A549 (cell line): Measurements from ENCODE around the gene RYR3. TPM values are rescaled to one million over a fixed set of nuclear protein-coding genes. Genes with fewer than 3 reads are reported as not detected.

Experiments used
- ATAC-seq, 2 experiments: fragments of 200-7000 bp in 1 of 2; fragments of >200 bp in 1 of 2; cut with Nextera tagmentation in 1 of 2; cut with Tn5 transposase in 1 of 2; 3 replicates each; pipeline versions ENCODE4 v1.8.0 to v1.9.1; 2018 to 2020; ENCODE audit warnings: mild to moderate bottlenecking in 1 of 2, moderate library complexity in 1 of 2
- CTCF ChIA-PET: fragments of 300-600 bp; sonication (Branson Sonifier 250); formaldehyde crosslinking; extraction: SDS; loops from one replicate; lab custom pipeline; 2021; ENCODE audit warnings: antibody characterized with exemption, inconsistent platforms; lab: Yijun Ruan, JAX
- POLR2A ChIA-PET: fragments of 350-600 bp; formaldehyde crosslinking; extraction: SDS; loops from one replicate; lab custom pipeline; 2021; ENCODE audit warnings: antibody characterized with exemption, inconsistent platforms; lab: Yijun Ruan, JAX
- DNase-seq, 2 experiments: peaks; one replicate each; pipeline versions ENCODE4 v3.0.0 to v3.0.0-alpha.2; 2011 to 2016; ENCODE audit warnings: low read depth in 1 of 2, low spot score in 1 of 2
- FAIRE-seq: peaks from 2 replicates; lab custom pipeline; 2011; peaks lifted over from hg19 to GRCh38; lab: Jason Lieb, UNC
- H3K27ac ChIP-seq, 2 experiments: fragments of >200 bp; sonication (Bioruptor Twin); formaldehyde crosslinking; 3 replicates each; pipeline ENCODE4 v1.5.1; 2016 to 2017
- H3K4me1 ChIP-seq: fragments of >200 bp; sonication (Bioruptor Twin); formaldehyde crosslinking; 3 replicates; pipeline ENCODE4 v1.6.1; 2016
- H3K4me2 ChIP-seq: fragments of >200 bp; sonication (Bioruptor Twin); formaldehyde crosslinking; 3 replicates; pipeline ENCODE4 v1.6.1; 2016
- H3K4me3 ChIP-seq: fragments of >200 bp; sonication (Bioruptor Twin); formaldehyde crosslinking; 3 replicates; pipeline ENCODE4 v1.5.1; 2016
- H3K9me3 ChIP-seq: fragments of >200 bp; sonication (Bioruptor Twin); formaldehyde crosslinking; 3 replicates; pipeline ENCODE4 v1.6.1; 2016
- BCL3 ChIP-seq: fragments of >200 bp; sonication (Bioruptor Twin); formaldehyde crosslinking; IDR thresholded peaks from 3 replicates; pipeline ENCODE4 v1.6.1; 2016
- CBX2 ChIP-seq: fragments of 200-600 bp; sonication (generic); IDR thresholded peaks from 2 replicates; pipeline ENCODE4 v1.6.1; 2016; ENCODE audit warnings: low read depth, mild to moderate bottlenecking, borderline replicate concordance
- CEBPB ChIP-seq, 2 experiments: fragments of >200 bp in 1 of 2; sonication (Bioruptor Twin) in 1 of 2; formaldehyde crosslinking in 1 of 2; IDR thresholded peaks; 2 replicates each; pipeline ENCODE4 v1.6.1; 2012 to 2016
- CHD4 ChIP-seq: fragments of 200-600 bp; sonication (generic); IDR thresholded peaks from 2 replicates; pipeline ENCODE4 v1.6.1; 2016; ENCODE audit warnings: antibody characterized with exemption, mild to moderate bottlenecking, borderline replicate concordance
- EHF ChIP-seq: fragments of 250-450 bp; sonication (Bioruptor Pico); IDR thresholded peaks from 2 replicates; pipeline ENCODE4 v1.5.0; 2020; ENCODE audit warnings: mild to moderate bottlenecking
- EP300 ChIP-seq, 2 experiments: fragments of >200 bp; sonication (Bioruptor Twin); formaldehyde crosslinking; IDR thresholded peaks; 2 replicates in 1 of 2; 3 replicates in 1 of 2; pipeline ENCODE4 v1.6.1; 2016 to 2017
- FOXS1 ChIP-seq: fragments of 250-450 bp; sonication (Bioruptor Pico); IDR thresholded peaks from 2 replicates; pipeline ENCODE4 v1.5.0; 2020; ENCODE audit warnings: mild to moderate bottlenecking, moderate library complexity
- HDAC2 ChIP-seq: fragments of 200-600 bp; sonication (generic); IDR thresholded peaks from 2 replicates; pipeline ENCODE4 v1.6.1; 2016
- HES2 ChIP-seq: fragments of >200 bp; sonication (Bioruptor Twin); formaldehyde crosslinking; IDR thresholded peaks from 2 replicates; pipeline ENCODE4 v1.6.1; 2016
- HEYL ChIP-seq: fragments of 250-450 bp; sonication (Bioruptor Pico); IDR thresholded peaks from 2 replicates; pipeline ENCODE4 v1.8.0; 2021; ENCODE audit warnings: mild to moderate bottlenecking, moderate library complexity
- HOXA7 ChIP-seq: fragments of 250-450 bp; sonication (Bioruptor Pico); IDR thresholded peaks from 2 replicates; pipeline ENCODE4 v1.5.0; 2020; ENCODE audit warnings: mild to moderate bottlenecking, moderate library complexity
- HOXB13 ChIP-seq: fragments of 250-450 bp; sonication (Bioruptor Pico); IDR thresholded peaks from 2 replicates; pipeline ENCODE4 v1.5.0; 2020; ENCODE audit warnings: low read depth, mild to moderate bottlenecking, moderate library complexity
- JUN ChIP-seq, 2 experiments: fragments of >200 bp; sonication (Bioruptor Twin); formaldehyde crosslinking; IDR thresholded peaks; 2 replicates in 1 of 2; 3 replicates in 1 of 2; pipeline ENCODE4 v1.6.1; 2016 to 2017
- KDM1A ChIP-seq: fragments of 200-600 bp; sonication (generic); IDR thresholded peaks from 2 replicates; pipeline ENCODE4 v1.6.1; 2016; ENCODE audit warnings: low read depth, mild to moderate bottlenecking
- MAZ ChIP-seq: fragments of 150-350 bp; IDR thresholded peaks from 2 replicates; pipeline ENCODE4 v1.6.1; 2014; ENCODE audit warnings: antibody characterized with exemption, low read depth, low read length, borderline replicate concordance
- MYC ChIP-seq: IDR thresholded peaks from 2 replicates; pipeline ENCODE4 v1.6.1; 2012; ENCODE audit warnings: mild to moderate bottlenecking, inconsistent platforms, low read length, improper control_type of control experiment, borderline replicate concordance
- NFE2L2 ChIP-seq: fragments of 150-350 bp; conservative IDR thresholded peaks from 2 replicates; pipeline ENCODE4 v1.6.1; 2014; ENCODE audit warnings: low read length
- NPAS2 ChIP-seq: fragments of 250-450 bp; sonication (Bioruptor Pico); IDR thresholded peaks from 2 replicates; pipeline ENCODE4 v1.8.0; 2022; ENCODE audit warnings: mild to moderate bottlenecking, moderate library complexity, borderline replicate concordance
- PHF8 ChIP-seq: fragments of 200-600 bp; sonication (generic); IDR thresholded peaks from 2 replicates; pipeline ENCODE4 v1.6.1; 2016; ENCODE audit warnings: low read depth, mild to moderate bottlenecking, antibody characterized with exemption, moderate library complexity, borderline replicate concordance
- POLR2AphosphoS2 ChIP-seq: conservative IDR thresholded peaks from 2 replicates; pipeline ENCODE4 v1.6.1; 2012; ENCODE audit warnings: low read length, improper control_type of control experiment, inconsistent platforms
- RAD21 ChIP-seq, 2 experiments: fragments of >200 bp in 1 of 2; sonication (Bioruptor Twin) in 1 of 2; formaldehyde crosslinking in 1 of 2; IDR thresholded peaks in 1 of 2; conservative IDR thresholded peaks in 1 of 2; 2 replicates in 1 of 2; 3 replicates in 1 of 2; pipeline ENCODE4 v1.6.1; 2012 to 2018; ENCODE audit warnings: inconsistent platforms in 1 of 2
- RCOR1 ChIP-seq: fragments of 150-350 bp; IDR thresholded peaks from 2 replicates; pipeline ENCODE4 v1.6.1; 2014; ENCODE audit warnings: antibody characterized with exemption, low read length, low read depth
- RFX5 ChIP-seq: fragments of 450-650 bp; IDR thresholded peaks from 2 replicates; pipeline ENCODE4 v1.7.1; 2014; ENCODE audit warnings: antibody characterized with exemption, mild to moderate bottlenecking, moderate library complexity
- RNF2 ChIP-seq: fragments of 200-600 bp; sonication (generic); IDR thresholded peaks from 2 replicates; pipeline ENCODE4 v1.6.1; 2016; ENCODE audit warnings: low read depth, mild to moderate bottlenecking, antibody characterized with exemption, moderate library complexity, borderline replicate concordance
- TFCP2L1 ChIP-seq: fragments of 250-450 bp; sonication (Bioruptor Pico); IDR thresholded peaks from 2 replicates; pipeline ENCODE4 v1.5.0; 2021; ENCODE audit warnings: mild to moderate bottlenecking
- WGBS: methylation state at CpG from one replicate; pipeline ENCODE4 v1.1.6; 2017; ENCODE audit errors: missing lambda C conversion rate; 5-methylcytosine and 5-hydroxymethylcytosine counted together
- polyA plus RNA-seq, 4 experiments: library from polyadenylated mRNA; depleted of rRNA in 3 of 4; stranded (reverse); fragments of >200 nt; fragmentation: RNase III in 1 of 4; extraction: RNeasy Plus Mini Kit Qiagen cat#74134 plus additional on column Dnase treatment in 1 of 4; gene quantifications; 2 replicates in 3 of 4; 3 replicates in 1 of 4; pipeline ENCODE4 v1.2.3, GENCODE V29; 2011 to 2017

The RYR3 gene
- polyA plus RNA-seq, 2 of the 4 experiments (the other 2 are of a cell fraction): 0.03 TPM; not detected in 1

- no peak for TF ChIP-seq RCOR1
- TF ChIP-seq NPAS2 (CRISPR knock-in tag): no peak
- no peak for TF ChIP-seq HEYL (CRISPR knock-in tag)
- no peak for TF ChIP-seq EP300 (IDR thresholded peaks at IDR 0.05)
- TF ChIP-seq, all 56 proteins: peak for 0
Measured at GRCh38 chr15:33384307-33384706, 73.5 kb downstream of the RYR3 start (continued).

- 35% methylated on average over 3 of the region's 3 CpGs for WGBS
Measured at GRCh38 chr15:33392453-33392852, 81.7 kb downstream of the RYR3 start.

GRCh38 chr15:33393546-33393945 is 82.8 kb downstream of the RYR3 start:
- FAIRE-seq (no peak), DNase-seq (no peak), ATAC-seq (no peak)
- WGBS: 45% methylated on average over 6 of the region's 6 CpGs
- no peak overlapping the region for H3K4me3 ChIP-seq
- TF ChIP-seq NFE2L2 (no peak), EHF (no peak), TFCP2L1 (CRISPR knock-in tag) (no peak), JUN (IDR thresholded peaks at IDR 0.05) (no peak), HDAC2 (no peak), POLR2AphosphoS2 (no peak), MYC (no peak), NPAS2 (CRISPR knock-in tag) (no peak)
- no peak overlapping the region for H3K27ac ChIP-seq
- H3K4me1 ChIP-seq: no peaks in the 10 kb centered on the region
- CTCF ChIA-PET: interaction anchor here (1.0 to 1.7 kb wide), 3 partner anchors 9 to 307 kb away, joined by 3 to 4 read pairs (median 3); no protein-coding TSS in a partner anchor
- H3K4me2 ChIP-seq: no peak overlapping the region
- H3K9me3 ChIP-seq: no peaks in the 10 kb centered on the region
- POLR2A ChIA-PET: no interaction called here

More at GRCh38 chr15:33392453-33392852, 81.7 kb downstream of the RYR3 start:
- Histone ChIP-seq H3K4me2 (no peak overlapping the region), H3K4me1 (no peaks in the 10 kb centered on the region), H3K4me3 (no peak overlapping the region), H3K27ac (no peak overlapping the region), H3K9me3 (no peaks in the 10 kb centered on the region)
- POLR2A ChIA-PET: no interaction called here
- CTCF ChIA-PET: interaction anchor here (0.7 to 1.0 kb wide), 2 partner anchors 10 to 238 kb away, joined by 3 read pairs; no protein-coding TSS in a partner anchor
- ATAC-seq (peak in 1 of 2 experiments; percentile 45; a peak in 2 of 6 replicates), FAIRE-seq (no peak), DNase-seq (no peak)
- no peak for TF ChIP-seq MAZ
- no peak for TF ChIP-seq HOXB13 (CRISPR knock-in tag)
- no peak for TF ChIP-seq CEBPB (IDR thresholded peaks at IDR 0.05)
- TF ChIP-seq KDM1A: no peak
- no peak for TF ChIP-seq CBX2
- TF ChIP-seq TFCP2L1 (CRISPR knock-in tag): no peak
- TF ChIP-seq FOXS1: no peak
- no peak for TF ChIP-seq RAD21 (conservative IDR thresholded peaks at IDR 0.05 in 1 of 2, IDR thresholded peaks at IDR 0.05 in 1 of 2)
- no peak for TF ChIP-seq RFX5
- TF ChIP-seq HOXA7 (CRISPR knock-in tag): no peak

- DNase-seq: no peak
- Histone ChIP-seq H3K4me1 (no peaks in the 10 kb centered on the region), H3K9me3 (no peaks in the 10 kb centered on the region), H3K4me3 (no peak overlapping the region), H3K27ac (no peak overlapping the region), H3K4me2 (no peak overlapping the region)
- WGBS: 21% methylated on average over 7 of the region's 7 CpGs
- POLR2A ChIA-PET: no interaction called here
- ATAC-seq: no peak; a peak in 1 of 6 replicates
- CTCF ChIA-PET: interaction anchor here (1.3 to 1.7 kb wide), 2 partner anchors 13 to 103 kb away, joined by 3 to 4 read pairs; no protein-coding TSS in a partner anchor
- no peak for FAIRE-seq
- no peak for TF ChIP-seq HES2
- TF ChIP-seq RNF2: no peak
- no peak for TF ChIP-seq FOXS1
- TF ChIP-seq CHD4: no peak
- no peak for TF ChIP-seq PHF8
- no peak for TF ChIP-seq BCL3
- no peak for TF ChIP-seq RCOR1
Measured at GRCh38 chr15:33395321-33395720, 84.6 kb downstream of the RYR3 start.
